Measurements from ENCODE around the gene MDP1.
A peak's percentile ranks its signal among the peaks of the same experiment; 100 is the strongest.

MDP1 gene

DNA sequence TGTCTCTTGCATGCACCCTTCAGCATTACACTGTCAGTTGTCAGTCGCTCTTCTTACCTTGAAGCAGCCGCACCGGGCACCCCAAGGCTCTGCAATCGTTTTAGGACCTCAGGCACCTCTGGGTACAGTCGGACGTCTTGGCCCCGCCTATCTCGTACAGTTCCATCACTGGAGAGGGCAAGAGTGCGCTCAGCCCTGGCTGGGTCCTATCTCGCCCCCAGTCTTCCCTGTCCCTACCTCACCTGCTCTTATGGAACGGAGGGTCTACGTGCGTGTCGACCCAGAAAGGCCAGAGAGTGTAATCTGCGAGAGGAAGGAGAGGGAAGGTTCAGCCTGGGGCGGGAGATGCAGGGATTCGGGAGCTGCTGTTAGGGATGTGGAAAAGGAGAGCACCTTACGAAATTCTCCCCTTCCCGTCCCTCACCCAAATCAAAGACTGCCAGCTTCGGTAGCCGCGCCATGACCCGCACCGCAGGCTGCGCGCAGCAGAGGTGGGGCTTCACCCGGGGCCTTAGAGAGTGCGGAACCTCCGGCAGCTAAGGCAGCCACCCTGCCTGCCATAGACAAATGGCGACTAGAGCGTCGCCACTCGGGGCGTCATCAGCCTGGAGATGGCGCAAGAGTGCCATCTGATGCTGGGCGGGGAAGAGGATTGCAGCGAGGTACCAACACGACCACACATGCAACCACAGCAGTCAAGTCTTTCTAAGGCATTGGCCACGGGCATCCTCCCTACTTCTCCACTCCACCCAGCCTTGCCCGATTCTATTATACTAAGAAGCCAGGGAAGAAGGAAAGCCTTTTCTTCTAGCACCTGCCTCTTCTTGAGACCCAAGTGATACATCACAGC is at the start of gene MDP1:
Gene MDP1, minus strand, starts transcription at position 572 of the 850 bp plus-strand sequence. Its CDS starts 111 bp downstream, at position 461.
- peak; percentile 69 to 85 for DNase-seq (ENCODE audit: low read depth in 1 of 2, low spot score in 1 of 2)
- TF ChIP-seq JUND (IDR thresholded peaks at IDR 0.05; ENCODE audit: low read depth) = no peak
- in situ Hi-C loops (cut with HindIII; ENCODE audit: low pct_unique_long_range_greater_than_20kb, low sequenced_read_pairs) = no loop called here

DNA sequence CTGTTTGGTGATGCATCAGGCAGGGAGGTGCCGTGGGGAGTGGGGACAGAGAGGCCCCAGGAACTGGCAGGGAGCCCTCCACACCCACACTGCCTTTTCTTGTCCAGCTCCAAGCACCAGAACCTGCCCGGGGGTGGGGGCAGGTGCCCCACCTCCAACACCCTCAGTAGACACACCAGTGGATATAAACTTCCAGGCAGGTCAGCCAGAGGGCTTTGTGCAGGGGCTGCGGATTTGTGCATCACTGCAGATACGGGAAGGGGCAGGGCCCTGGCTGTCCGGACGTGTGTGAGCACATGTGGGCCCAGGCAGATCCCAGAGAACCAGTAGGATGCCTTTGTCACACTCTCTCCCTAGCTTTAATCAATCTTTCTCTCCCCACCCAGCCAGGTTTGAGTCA is 48.4 kb upstream of the MDP1 start:
- in situ Hi-C loops (cut with HindIII; ENCODE audit: low pct_unique_long_range_greater_than_20kb, low sequenced_read_pairs) = no loop called here
- DNase-seq (ENCODE audit: low read depth in 1 of 2, low spot score in 1 of 2) = peak in 1 of 2 experiments; percentile 3
- no peak for TF ChIP-seq JUND (IDR thresholded peaks at IDR 0.05; ENCODE audit: low read depth)

DNA sequence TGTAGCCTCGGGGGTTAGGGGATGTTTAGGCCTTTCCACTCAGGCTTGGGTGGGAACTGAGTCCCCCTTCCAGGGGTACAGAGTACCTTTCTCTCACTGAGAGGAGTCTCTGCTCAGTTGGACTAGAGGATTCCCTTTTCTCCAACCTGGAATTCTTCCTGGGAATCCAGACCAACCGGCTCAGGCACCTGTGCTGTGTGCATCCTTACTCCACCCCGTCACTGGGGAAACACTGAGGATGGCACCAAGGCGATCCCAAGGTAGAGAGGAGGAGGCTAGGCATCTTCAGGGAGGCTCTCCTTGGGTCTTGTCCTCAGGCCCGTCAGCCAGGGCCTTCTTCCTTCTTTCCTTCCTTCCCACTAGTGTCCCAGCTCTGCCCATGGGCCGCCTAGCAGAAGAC is 48.0 kb upstream of the MDP1 start:
- in situ Hi-C loops (cut with HindIII; ENCODE audit: low pct_unique_long_range_greater_than_20kb, low sequenced_read_pairs) = no loop called here
- TF ChIP-seq JUND (IDR thresholded peaks at IDR 0.05; ENCODE audit: low read depth) = no peak
- peak; percentile 42 to 83 for DNase-seq (ENCODE audit: low read depth in 1 of 2, low spot score in 1 of 2)

DNA sequence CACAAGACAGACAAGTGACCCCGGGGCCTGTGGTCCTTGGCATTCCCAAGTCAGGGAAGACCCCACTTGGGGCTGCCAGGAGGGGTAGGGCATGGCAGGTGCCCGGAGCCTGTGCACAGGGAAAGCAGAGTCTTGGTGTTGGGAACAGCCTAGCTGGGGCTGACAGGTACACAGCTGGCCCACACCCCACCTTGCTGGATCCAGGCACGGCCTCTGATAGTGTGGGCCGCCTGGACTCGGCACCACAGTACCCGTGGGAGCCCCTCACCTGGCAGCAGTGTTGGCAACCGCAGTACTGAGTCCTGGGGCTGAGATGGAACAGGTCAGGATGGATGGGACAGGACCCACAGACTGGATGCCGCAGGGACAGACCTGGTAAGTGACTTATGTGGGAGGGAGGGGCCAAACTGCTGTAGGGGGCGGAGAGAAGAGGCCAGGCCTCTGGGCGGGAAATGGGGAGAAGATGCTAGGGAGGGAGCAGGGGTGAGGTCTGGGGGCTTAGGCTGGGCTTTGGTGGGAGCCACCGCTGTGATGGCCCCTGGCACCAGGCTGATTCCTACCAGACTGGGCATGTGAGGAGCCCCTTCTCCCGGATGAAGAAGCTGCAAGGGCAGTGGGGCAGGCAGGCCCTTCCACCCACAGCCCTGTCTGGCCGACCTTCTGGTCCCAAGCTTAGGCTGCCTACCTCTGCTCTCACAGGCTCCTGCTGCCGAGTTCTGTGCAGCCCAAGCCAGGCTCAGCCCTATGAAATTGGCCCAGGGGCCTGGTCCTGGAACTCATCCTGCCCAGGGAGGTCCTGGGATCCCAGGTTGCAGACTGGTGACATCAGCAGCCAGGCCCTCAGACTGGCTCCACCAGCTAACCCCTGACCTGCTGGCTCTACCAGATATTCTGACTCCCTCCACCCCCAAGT is 47.2 kb upstream of the MDP1 start, which contains the start of gene TGM1:
Gene TGM1, minus strand, starts transcription at position 357 of the 913 bp plus-strand sequence. CDS start 825 bp downstream, outside the sequence.
- no peak for TF ChIP-seq JUND (IDR thresholded peaks at IDR 0.05; ENCODE audit: low read depth)
- in situ Hi-C loops (cut with HindIII; ENCODE audit: low pct_unique_long_range_greater_than_20kb, low sequenced_read_pairs) = no loop called here
- DNase-seq (ENCODE audit: low read depth in 1 of 2, low spot score in 1 of 2) = peak in 1 of 2 experiments; percentile 49

DNA sequence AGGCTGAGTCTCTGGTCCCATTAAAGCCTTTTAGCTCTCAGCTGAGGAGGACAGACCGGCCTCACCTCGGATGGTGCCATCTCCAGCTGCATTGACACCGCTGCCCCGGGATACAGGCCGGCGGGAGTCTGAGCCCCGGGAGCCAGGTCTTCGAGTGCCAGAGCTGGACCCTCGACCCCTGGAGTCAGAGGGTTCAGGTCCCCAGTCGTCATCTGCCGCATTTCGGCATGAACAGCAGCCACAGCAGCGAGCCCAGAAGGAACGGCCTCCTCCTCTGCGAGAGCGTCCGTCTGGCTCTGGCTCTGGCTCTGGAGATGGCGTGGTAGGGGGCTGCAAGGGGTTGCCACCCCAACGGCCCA is 46.1 kb upstream of the MDP1 start:
- DNase-seq (ENCODE audit: low read depth in 1 of 2, low spot score in 1 of 2) = no peak
- no peak for TF ChIP-seq JUND (IDR thresholded peaks at IDR 0.05; ENCODE audit: low read depth)
- in situ Hi-C loops (cut with HindIII; ENCODE audit: low pct_unique_long_range_greater_than_20kb, low sequenced_read_pairs) = no loop called here

DNA sequence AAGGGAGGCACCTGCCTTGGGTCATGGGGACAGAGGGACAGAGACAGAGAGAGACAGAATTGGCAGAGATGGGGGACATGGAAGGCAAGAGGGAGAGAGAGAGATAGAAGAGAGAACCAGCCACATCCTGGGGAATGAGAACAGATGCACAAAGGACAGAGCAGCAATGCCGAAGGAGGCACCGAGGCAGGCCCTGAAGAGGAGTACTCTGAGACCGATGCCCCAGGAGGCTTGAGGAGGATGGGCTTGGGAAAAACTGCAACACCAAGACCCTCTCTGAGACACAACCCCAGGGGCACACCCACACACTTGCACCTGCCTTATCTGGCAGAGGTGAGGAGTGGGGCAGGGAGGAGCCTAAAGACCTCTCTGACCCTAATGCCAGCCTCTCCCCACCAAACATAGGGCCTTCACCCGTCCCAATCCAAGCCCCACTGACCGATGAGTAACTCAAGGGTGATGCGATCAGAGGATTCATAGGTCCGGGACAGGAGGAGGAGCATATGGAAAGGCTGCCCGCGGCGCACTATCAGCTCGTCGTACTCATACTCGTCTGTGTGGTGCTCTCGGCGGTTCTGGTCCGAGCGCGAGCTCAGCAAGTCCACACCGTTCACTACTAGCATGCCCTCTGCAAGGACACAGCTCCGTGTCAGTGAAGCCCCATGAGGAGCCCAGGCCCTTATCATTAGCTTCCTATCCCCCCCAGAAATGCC is 45.5 kb upstream of the MDP1 start:
- no peak for DNase-seq (ENCODE audit: low read depth in 1 of 2, low spot score in 1 of 2)
- no peak for TF ChIP-seq JUND (IDR thresholded peaks at IDR 0.05; ENCODE audit: low read depth)
- in situ Hi-C loops (cut with HindIII; ENCODE audit: low pct_unique_long_range_greater_than_20kb, low sequenced_read_pairs) = no loop called here

DNA sequence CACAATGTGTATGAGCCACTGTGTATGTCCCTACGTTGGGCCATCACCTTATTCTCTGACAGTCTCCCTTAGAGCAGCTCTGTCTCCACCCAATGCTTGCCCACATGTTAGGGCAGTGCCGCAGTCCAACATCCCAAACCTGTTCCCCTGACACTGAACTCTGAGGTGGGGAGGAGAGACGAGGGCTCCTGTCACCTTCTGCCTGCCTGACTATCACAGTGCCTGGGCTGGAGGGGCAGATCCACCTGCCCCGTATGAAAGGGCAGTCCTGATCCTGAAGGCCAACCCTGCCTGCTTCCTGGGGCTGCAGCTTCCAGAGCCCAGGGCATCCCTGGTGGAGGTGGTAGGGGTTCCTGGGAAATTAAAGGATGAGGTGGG is 44.9 kb upstream of the MDP1 start:
- no peak for TF ChIP-seq JUND (IDR thresholded peaks at IDR 0.05; ENCODE audit: low read depth)
- DNase-seq (ENCODE audit: low read depth in 1 of 2, low spot score in 1 of 2) = no peak
- in situ Hi-C loops (cut with HindIII; ENCODE audit: low pct_unique_long_range_greater_than_20kb, low sequenced_read_pairs) = no loop called here

DNA sequence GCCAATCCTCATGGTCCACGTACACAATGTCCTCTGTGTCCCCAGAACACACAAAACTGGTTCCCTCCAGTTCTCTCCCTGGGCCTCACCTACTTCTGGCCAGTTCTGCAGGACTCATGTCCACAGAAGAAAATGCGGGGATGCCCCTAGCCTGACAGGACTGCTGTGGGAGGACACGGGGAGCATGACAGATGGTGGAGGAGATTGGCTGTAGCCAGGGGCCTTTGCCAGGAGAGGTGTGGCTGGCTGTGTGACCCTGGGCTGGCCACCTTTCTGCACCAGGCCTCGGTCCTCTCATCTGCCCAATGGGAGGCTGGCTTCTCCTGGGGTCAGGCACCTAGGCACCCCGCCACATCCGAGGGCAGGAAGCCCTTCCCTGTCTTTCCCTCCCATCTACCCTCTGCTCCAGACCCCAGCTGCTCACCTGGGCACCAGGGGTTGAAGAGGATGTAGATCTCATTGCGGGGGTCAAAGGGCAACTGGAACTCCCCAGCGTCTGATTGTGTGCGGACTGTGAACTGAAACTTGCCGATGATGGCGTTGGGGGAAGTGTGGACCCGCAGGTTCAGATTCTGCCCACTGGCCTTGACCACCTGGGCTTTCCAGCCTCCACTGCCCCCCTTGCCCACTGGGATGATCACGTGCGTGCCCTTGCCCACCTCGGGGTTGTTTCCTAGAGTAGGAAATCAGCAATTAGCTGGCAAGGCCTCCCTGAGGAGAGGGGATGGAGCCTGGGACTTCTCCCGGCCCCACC is 44.3 kb upstream of the MDP1 start:
- TF ChIP-seq JUND (IDR thresholded peaks at IDR 0.05; ENCODE audit: low read depth) = no peak
- in situ Hi-C loops (cut with HindIII; ENCODE audit: low pct_unique_long_range_greater_than_20kb, low sequenced_read_pairs) = no loop called here
- peak in 1 of 2 experiments; percentile 12 for DNase-seq (ENCODE audit: low read depth in 1 of 2, low spot score in 1 of 2)

DNA sequence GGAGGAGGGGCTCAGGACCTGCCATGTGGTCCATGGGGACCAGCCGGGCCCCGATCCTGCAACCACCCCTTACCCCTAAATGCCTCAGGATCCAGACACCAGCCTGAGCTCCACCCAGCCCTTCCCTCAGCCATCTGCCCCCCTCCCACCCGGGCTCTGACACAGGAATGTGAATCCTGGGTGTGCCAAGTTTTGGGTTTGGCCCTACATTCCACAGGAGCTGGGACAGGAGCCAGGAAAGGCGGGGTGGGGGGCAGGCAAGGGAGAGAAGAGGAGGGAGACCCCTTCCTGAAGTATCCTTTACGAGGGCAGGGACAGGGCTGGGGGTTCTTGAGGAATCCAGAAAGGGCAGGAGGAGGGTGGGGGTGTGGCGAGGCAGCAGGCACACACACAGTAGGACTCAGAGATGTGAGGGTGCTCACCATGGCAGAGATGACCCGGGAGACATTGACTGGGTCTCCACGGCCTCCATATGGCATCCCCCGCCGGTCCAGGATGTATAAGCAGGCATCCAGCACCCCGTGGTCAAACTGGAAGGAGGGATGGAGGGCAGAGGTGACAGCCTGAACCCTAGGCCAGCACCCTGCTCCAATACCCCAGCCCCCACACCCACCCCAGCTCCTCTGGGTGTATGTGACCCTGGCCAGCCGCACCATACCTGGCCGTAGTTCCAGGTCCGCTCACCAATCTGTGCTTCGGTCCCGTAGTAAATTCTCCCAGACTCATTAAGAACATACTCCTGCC is 43.6 kb upstream of the MDP1 start:
- TF ChIP-seq JUND (IDR thresholded peaks at IDR 0.05; ENCODE audit: low read depth) = no peak
- peak in 1 of 2 experiments; percentile 36 for DNase-seq (ENCODE audit: low read depth in 1 of 2, low spot score in 1 of 2)
- in situ Hi-C loops (cut with HindIII; ENCODE audit: low pct_unique_long_range_greater_than_20kb, low sequenced_read_pairs) = no loop called here

DNA sequence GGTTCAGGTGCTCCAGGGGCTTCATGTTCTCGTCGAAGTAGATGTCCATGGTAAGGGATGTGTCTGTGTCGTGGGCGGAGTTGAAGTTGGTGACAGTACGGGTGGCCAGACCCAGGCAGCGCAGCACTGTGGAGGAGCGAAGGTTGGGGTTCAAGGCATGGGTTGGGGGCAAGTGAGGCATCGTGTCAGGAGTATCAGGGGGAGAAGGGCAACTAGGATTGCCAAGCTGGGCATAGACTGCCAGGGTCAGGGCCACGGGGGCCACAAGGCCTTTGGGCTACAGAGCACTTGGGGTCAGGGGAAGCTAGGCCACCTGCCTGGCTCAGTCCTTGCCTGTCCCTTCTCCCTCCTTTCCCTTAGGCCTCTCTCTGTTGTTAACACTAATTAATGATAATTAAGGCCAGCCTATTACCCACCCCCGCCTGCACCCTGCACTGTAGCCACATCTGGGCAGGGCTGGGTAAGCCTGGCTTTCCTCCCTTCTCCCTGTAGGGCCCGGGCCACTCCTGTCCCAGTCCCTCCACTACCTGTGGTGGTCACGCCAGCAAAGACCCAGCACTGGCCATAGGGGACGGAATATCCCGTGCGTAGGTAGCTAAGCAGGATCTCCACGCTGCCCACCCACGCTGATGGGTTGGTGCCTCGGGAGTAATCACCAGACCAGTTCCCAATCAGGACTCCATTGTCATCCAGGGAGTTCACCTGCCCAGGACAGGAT is 42.8 kb upstream of the MDP1 start:
- no peak for DNase-seq (ENCODE audit: low read depth in 1 of 2, low spot score in 1 of 2)
- TF ChIP-seq JUND (IDR thresholded peaks at IDR 0.05; ENCODE audit: low read depth) = no peak
- in situ Hi-C loops (cut with HindIII; ENCODE audit: low pct_unique_long_range_greater_than_20kb, low sequenced_read_pairs) = no loop called here

DNA sequence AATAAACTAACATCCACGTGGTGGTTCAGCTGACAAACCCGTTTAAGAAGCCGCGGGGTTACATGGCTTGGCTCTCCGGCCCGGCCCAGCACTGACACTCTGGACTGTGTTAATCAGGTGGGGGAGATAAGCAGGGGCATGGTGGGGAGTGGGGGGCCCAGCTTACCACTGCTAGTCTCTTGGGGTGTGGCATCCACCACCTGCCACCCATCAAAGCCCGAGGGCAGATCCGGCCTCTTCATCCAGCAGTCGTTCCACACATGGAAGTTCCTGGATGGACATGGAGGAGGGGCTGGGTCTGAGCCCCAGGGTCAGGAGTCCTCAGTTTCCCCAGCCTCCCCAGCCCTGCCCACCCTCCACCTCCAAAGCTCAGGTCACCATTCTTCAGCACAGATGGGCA is 42.3 kb upstream of the MDP1 start:
- no peak for TF ChIP-seq JUND (IDR thresholded peaks at IDR 0.05; ENCODE audit: low read depth)
- in situ Hi-C loops (cut with HindIII; ENCODE audit: low pct_unique_long_range_greater_than_20kb, low sequenced_read_pairs) = no loop called here
- DNase-seq (ENCODE audit: low read depth in 1 of 2, low spot score in 1 of 2) = no peak

All from T47D (cell line).